ENCODE measurements around the gene MRC2.

DNA sequence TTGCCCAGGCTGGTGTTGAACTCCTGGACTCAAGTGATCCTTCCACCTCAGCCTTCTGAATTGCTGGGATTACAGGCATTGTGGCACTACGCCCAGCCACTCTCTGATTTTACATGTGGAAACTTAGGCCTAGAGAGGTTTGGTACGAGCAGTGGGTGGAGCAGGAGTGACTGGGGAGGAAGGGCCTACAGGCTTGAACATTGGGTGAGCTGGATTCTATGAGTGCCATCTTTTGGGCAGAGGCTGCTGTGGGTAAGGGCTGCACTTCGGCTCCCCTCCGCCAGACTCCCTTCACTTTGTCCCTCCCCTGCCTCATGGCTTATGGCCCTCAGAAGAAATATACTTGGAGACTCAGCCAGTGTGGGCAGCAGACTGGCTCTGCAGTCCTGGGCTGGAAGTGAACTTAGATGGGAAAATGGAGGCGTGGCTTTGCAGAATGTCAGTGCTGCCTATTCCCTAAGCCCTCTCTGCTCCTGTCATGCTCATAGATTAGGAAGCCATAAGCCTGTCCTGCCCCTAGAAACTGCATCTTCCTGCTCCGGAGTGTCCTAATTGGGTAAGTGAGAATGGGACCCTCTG is 9.5 kb upstream of the MRC2 start:
- TF ChIP-seq, protein P1, sequence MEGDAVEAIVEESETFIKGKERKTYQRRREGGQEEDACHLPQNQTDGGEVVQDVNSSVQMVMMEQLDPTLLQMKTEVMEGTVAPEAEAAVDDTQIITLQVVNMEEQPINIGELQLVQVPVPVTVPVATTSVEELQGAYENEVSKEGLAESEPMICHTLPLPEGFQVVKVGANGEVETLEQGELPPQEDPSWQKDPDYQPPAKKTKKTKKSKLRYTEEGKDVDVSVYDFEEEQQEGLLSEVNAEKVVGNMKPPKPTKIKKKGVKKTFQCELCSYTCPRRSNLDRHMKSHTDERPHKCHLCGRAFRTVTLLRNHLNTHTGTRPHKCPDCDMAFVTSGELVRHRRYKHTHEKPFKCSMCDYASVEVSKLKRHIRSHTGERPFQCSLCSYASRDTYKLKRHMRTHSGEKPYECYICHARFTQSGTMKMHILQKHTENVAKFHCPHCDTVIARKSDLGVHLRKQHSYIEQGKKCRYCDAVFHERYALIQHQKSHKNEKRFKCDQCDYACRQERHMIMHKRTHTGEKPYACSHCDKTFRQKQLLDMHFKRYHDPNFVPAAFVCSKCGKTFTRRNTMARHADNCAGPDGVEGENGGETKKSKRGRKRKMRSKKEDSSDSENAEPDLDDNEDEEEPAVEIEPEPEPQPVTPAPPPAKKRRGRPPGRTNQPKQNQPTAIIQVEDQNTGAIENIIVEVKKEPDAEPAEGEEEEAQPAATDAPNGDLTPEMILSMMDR (conservative IDR thresholded peaks at IDR 0.05; ENCODE audit: low read length), result no peak
- no peak for TF ChIP-seq EZH2phosphoT487 (IDR thresholded peaks at IDR 0.05; ENCODE audit: borderline replicate concordance)

Measured in Loucy (cell line).